Liver (tissue), 9 donors: ENCODE data around the gene LDAH. TPM values are rescaled to one million over a fixed set of nuclear protein-coding genes. Genes with fewer than 3 reads are reported as not detected.

ENCODE experiments used
- DNase-seq: peaks from one replicate; pipeline ENCODE4 v3.0.0-alpha.2; 2017; ENCODE audit warnings: low spot score
- H3K27ac ChIP-seq, 2 donors: one replicate each; pipeline ENCODE4 v1.7.0; 2013; ENCODE audit warnings: inconsistent platforms in 2 of 2, low read length in 2 of 2, control low read depth in 1 of 2, low read depth in 1 of 2, mild to moderate bottlenecking in 1 of 2
- H3K27me3 ChIP-seq, 4 donors: one replicate each; pipeline versions ENCODE4 v1.6.1 to v1.7.0; 2013; ENCODE audit warnings: low read length in 3 of 4, inconsistent platforms in 1 of 4, mild to moderate bottlenecking in 1 of 4, moderate library complexity in 1 of 4; ENCODE audit not compliant: control insufficient read depth in 4 of 4, insufficient read depth in 4 of 4
- H3K36me3 ChIP-seq, 4 donors: one replicate each; pipeline versions ENCODE4 v1.6.1 to v1.7.0; 2013; ENCODE audit warnings: low read length in 3 of 4, mild to moderate bottlenecking in 3 of 4, low read depth in 1 of 4, moderate library complexity in 1 of 4; ENCODE audit not compliant: control insufficient read depth in 4 of 4, insufficient read depth in 3 of 4
- H3K4me1 ChIP-seq, 4 donors: one replicate each; pipeline versions ENCODE4 v1.6.1 to v1.7.0; 2013; ENCODE audit warnings: low read length in 3 of 4, mild to moderate bottlenecking in 3 of 4, moderate library complexity in 1 of 4; ENCODE audit not compliant: control insufficient read depth in 4 of 4, insufficient read depth in 4 of 4
- H3K4me3 ChIP-seq, 3 donors: one replicate each; pipeline versions ENCODE4 v1.6.1 to v1.7.0; 2013; ENCODE audit warnings: low read length in 3 of 3, control low read depth in 1 of 3, low read depth in 1 of 3, mild to moderate bottlenecking in 1 of 3
- H3K9ac ChIP-seq, 2 donors: one replicate each; pipeline ENCODE4 v1.7.0; 2013; ENCODE audit warnings: low read length in 2 of 2, mild to moderate bottlenecking in 2 of 2, moderate library complexity in 2 of 2, control low read depth in 1 of 2, low read depth in 1 of 2
- H3K9me3 ChIP-seq, 4 donors: one replicate each; pipeline versions ENCODE4 v1.6.1 to v1.7.0; 2013; ENCODE audit warnings: low read length in 3 of 4; ENCODE audit not compliant: control insufficient read depth in 4 of 4
- CTCF ChIP-seq: fragments of 150-350 bp; IDR thresholded peaks from 2 replicates; pipeline ENCODE4 v1.5.1; 2017; ENCODE audit warnings: improper control_type of control experiment, low read depth, low read length; ENCODE audit not compliant: missing input control
- FOXA1 ChIP-seq: IDR thresholded peaks from 2 replicates; pipeline ENCODE4 v1.6.1; 2016; ENCODE audit warnings: antibody characterized with exemption
- FOXA2 ChIP-seq: IDR thresholded peaks from 2 replicates; pipeline ENCODE4 v1.6.1; 2016; ENCODE audit warnings: antibody characterized with exemption
- GABPA ChIP-seq, 2 donors: IDR thresholded peaks in 1 of 2; conservative IDR thresholded peaks in 1 of 2; 2 replicates each; pipeline ENCODE4 v1.6.1; 2016; ENCODE audit warnings: antibody characterized with exemption in 2 of 2, mild to moderate bottlenecking in 1 of 2, moderate library complexity in 1 of 2
- HNF4G ChIP-seq: IDR thresholded peaks from 2 replicates; pipeline ENCODE4 v1.6.1; 2016; ENCODE audit warnings: antibody characterized with exemption
- JUND ChIP-seq, 2 donors: IDR thresholded peaks; 2 replicates each; pipeline ENCODE4 v1.6.1; 2016; ENCODE audit warnings: antibody characterized with exemption in 2 of 2
- MAX ChIP-seq: IDR thresholded peaks from 2 replicates; pipeline ENCODE4 v1.6.1; 2016; ENCODE audit warnings: antibody characterized with exemption
- NR2F2 ChIP-seq: IDR thresholded peaks from 2 replicates; pipeline ENCODE4 v1.6.1; 2016; ENCODE audit warnings: antibody characterized with exemption
- RAD21 ChIP-seq, 2 donors: IDR thresholded peaks; 2 replicates each; pipeline ENCODE4 v1.6.1; 2016; ENCODE audit warnings: antibody characterized with exemption in 2 of 2, mild to moderate bottlenecking in 2 of 2
- RXRA ChIP-seq, 2 donors: IDR thresholded peaks; 2 replicates each; pipeline ENCODE4 v1.6.1; 2017 to 2018; ENCODE audit warnings: antibody characterized with exemption in 2 of 2, mild to moderate bottlenecking in 1 of 2
- SP1 ChIP-seq: IDR thresholded peaks from 2 replicates; pipeline ENCODE4 v1.6.1; 2018; ENCODE audit warnings: antibody characterized with exemption, mild to moderate bottlenecking
- TAF1 ChIP-seq: conservative IDR thresholded peaks from 2 replicates; pipeline ENCODE4 v1.6.1; 2016; ENCODE audit warnings: antibody characterized with exemption, mild to moderate bottlenecking
- YY1 ChIP-seq: IDR thresholded peaks from 2 replicates; pipeline ENCODE4 v1.6.1; 2016; ENCODE audit warnings: antibody characterized with exemption, mild to moderate bottlenecking
- ZBTB33 ChIP-seq: IDR thresholded peaks from 2 replicates; pipeline ENCODE4 v1.6.1; 2016; ENCODE audit warnings: antibody characterized with exemption
- WGBS: extraction: QIAGEN DNeasy Blood & Tissue Kit; methylation state at CpG from one replicate; pipeline ENCODE4 v1.1.7; 2013; 5-methylcytosine and 5-hydroxymethylcytosine counted together
- polyA plus RNA-seq, 2 donors: library from polyadenylated mRNA; stranded (reverse) in 1 of 2; unstranded in 1 of 2; fragments of 200-250 nt in 1 of 2; fragments of >200 nt in 1 of 2; fragmentation: Nextera tagmentation in 1 of 2; extraction: Ambion mirVana in 1 of 2; gene quantifications; one replicate each; pipeline versions ENCODE4 v1.2.1 to v1.2.3, GENCODE V29; 2013 to 2015
- total RNA-seq, 2 donors: library from RNA; depleted of rRNA; stranded (reverse); fragments of >200 nt; gene quantifications; one replicate each; pipeline ENCODE4 v1.2.3, GENCODE V29; 2014
- donor health status: healthy.
- donor health status: healthy.
- donor health status: healthy.
- donor health status: healthy.
- donor health status: healthy.

The LDAH gene
- total and polyA plus RNA-seq, 4 donors = 5.8 to 17.7 (median 9.7) TPM

GRCh38 chr2:20642055-20642971 is 180.6 kb downstream of the LDAH start:
- peak; percentile 80 for DNase-seq
- no peak overlapping the region for H3K9ac ChIP-seq
- H3K4me3 ChIP-seq = no peak overlapping the region
- H3K27ac ChIP-seq = no peak overlapping the region
- no peaks in the 10 kb centered on the region for H3K27me3 ChIP-seq
- H3K9me3 ChIP-seq = no peaks in the 10 kb centered on the region
- TF ChIP-seq NR2F2 = no peak
- TF ChIP-seq RXRA (IDR thresholded peaks at IDR 0.05) = no peak
- TF ChIP-seq GABPA (IDR thresholded peaks at IDR 0.05 in 1 of 2, conservative IDR thresholded peaks at IDR 0.05 in 1 of 2) = no peak
- peak; percentile 95 to 96 for TF ChIP-seq RAD21 (IDR thresholded peaks at IDR 0.05)
- no peak for TF ChIP-seq JUND (IDR thresholded peaks at IDR 0.05)
- TF ChIP-seq CTCF = peak; percentile 94
- no peak for TF ChIP-seq FOXA2
- TF ChIP-seq SP1 = no peak
- no peak for TF ChIP-seq MAX
- no peak for TF ChIP-seq FOXA1
- no peak for TF ChIP-seq ZBTB33
- H3K4me1 ChIP-seq = peaks cover 0 to 9% (median 4%) of the 10 kb centered on the region in 4 donors
- WGBS = 37% methylated on average over 26 of the region's 26 CpGs
- H3K36me3 ChIP-seq = peaks cover 0 to 11% (median 6%) of the 10 kb centered on the region in 4 donors

DNA sequence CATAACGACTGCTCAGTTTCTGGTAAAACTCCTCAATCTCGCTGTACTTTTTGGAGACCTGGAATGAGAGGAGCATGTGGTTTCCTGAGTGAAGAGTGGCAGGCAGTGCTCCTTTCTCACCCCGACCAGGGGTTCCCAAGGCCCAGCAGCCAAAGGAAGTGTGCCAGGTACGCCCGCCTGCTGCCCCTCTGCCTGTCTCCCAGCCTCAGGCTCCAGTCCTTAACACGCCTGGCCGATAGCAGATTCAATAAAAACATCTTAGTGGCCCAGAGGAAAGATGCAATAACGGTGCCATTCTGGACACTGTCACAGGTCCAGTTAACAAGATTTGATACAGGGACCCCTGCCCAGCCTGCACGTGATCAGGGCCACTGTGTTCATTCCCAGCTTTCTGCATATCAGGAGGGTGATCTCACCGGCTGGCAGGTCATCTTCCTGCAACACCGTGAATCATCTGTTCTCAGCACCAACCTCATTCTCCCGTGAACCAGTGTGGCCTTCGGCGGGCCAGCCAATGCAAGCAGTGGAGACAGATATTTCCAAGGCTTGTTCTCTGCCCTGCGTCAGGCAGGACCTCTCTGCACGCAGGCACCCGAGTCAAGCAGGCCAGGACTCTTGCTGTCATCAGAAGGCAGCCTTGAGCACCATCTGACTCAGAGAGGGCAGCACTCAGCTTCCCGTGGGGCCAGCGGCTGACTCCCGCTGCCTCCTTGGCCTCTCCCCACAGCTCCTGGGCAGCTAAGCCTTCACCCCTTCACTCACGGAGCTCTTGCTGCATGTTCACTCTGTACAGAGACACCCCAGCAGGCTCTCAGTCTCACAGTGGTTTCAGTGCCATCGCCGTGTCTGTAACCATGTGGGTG is 181.5 kb downstream of the LDAH start:
- peaks cover under 1 to 17% (median 6%) of the 10 kb centered on the region in 4 donors for H3K4me1 ChIP-seq
- no peak for DNase-seq
- H3K36me3 ChIP-seq = peaks cover 0 to 11% (median 6%) of the 10 kb centered on the region in 4 donors
- no peaks in the 10 kb centered on the region for H3K27me3 ChIP-seq
- H3K9ac ChIP-seq = no peak overlapping the region
- 91% methylated on average over 23 of the region's 23 CpGs for WGBS
- TF ChIP-seq TAF1 (no peak), YY1 (no peak), MAX (no peak), HNF4G (no peak)
- H3K9me3 ChIP-seq = no peaks in the 10 kb centered on the region
- H3K27ac ChIP-seq = no peak overlapping the region
- H3K4me3 ChIP-seq = no peak overlapping the region
